Tibial nerve (tissue), 4 donors: ENCODE measurements around the gene TOP3A. TPM values are rescaled to one million over a fixed set of nuclear protein-coding genes. Genes with fewer than 3 reads are reported as not detected.
"Not testable (repeated sequence)": the region's sequence is repeated elsewhere in the genome, so short reads cannot be mapped to it uniquely, and the experiment has no call there.

Experiments used
- DNase-seq, 2 donors: peaks; one replicate each; pipeline ENCODE4 v3.0.0-alpha.2; 2019; ENCODE audit warnings: low spot score in 2 of 2
- H3K27ac ChIP-seq, 4 donors: fragments of 200-600 bp; sonication (generic) in 3 of 4; one replicate each; pipeline ENCODE4 v1.5.1; 2017 to 2019; ENCODE audit warnings: mild to moderate bottlenecking in 1 of 4
- H3K27me3 ChIP-seq, 2 donors: fragments of 200-600 bp; sonication (generic) in 1 of 2; one replicate each; pipeline versions ENCODE4 v1.5.1 to v1.6.0; 2017 to 2019
- H3K36me3 ChIP-seq, 3 donors: fragments of 200-600 bp; sonication (generic); one replicate each; pipeline ENCODE4 v1.5.1; 2018 to 2019
- H3K4me1 ChIP-seq, 4 donors: fragments of 200-600 bp; sonication (generic) in 3 of 4; one replicate each; pipeline ENCODE4 v1.5.1; 2017 to 2019
- H3K4me3 ChIP-seq, 4 donors: fragments of 200-600 bp; sonication (generic) in 3 of 4; one replicate each; pipeline ENCODE4 v1.5.1; 2017 to 2019; ENCODE audit warnings: mild to moderate bottlenecking in 1 of 4, moderate library complexity in 1 of 4
- H3K9me3 ChIP-seq, 4 donors: fragments of 200-600 bp; sonication (generic) in 3 of 4; one replicate each; pipeline ENCODE4 v1.5.1; 2017 to 2019
- CTCF ChIP-seq, 5 experiments: fragments of 200-600 bp in 3 of 5; fragments of 450-650 bp in 2 of 5; sonication (generic) in 3 of 5; IDR thresholded peaks; one replicate each; pipeline ENCODE4 v1.5.1; 2016 to 2019; ENCODE audit warnings: antibody characterized with exemption in 5 of 5, mild to moderate bottlenecking in 3 of 5, moderate library complexity in 2 of 5
- EP300 ChIP-seq, 2 donors: sonication (generic); formaldehyde crosslinking; IDR thresholded peaks; one replicate each; pipeline ENCODE4 v1.6.1; 2017; ENCODE audit warnings: antibody characterized with exemption in 2 of 2, mild to moderate bottlenecking in 1 of 2
- POLR2A ChIP-seq, 2 donors: fragments of 450-650 bp; IDR thresholded peaks; one replicate each; pipeline ENCODE4 v1.6.1; 2017; ENCODE audit warnings: antibody characterized with exemption in 2 of 2, mild to moderate bottlenecking in 2 of 2, moderate library complexity in 2 of 2
- WGBS, 2 donors: methylation state at CpG; one replicate each; pipeline ENCODE4 v1.1.5; 2018; 5-methylcytosine and 5-hydroxymethylcytosine counted together
- total RNA-seq, 4 donors: library from RNA; depleted of rRNA; stranded (reverse); fragments of >200 nt; gene quantifications; one replicate each; pipeline ENCODE4 v1.1.0, GENCODE V29; 2016

The TOP3A gene
- total RNA-seq, 4 donors from 2014 or later = 47.9 to 92.4 (median 63.5) TPM

DNA sequence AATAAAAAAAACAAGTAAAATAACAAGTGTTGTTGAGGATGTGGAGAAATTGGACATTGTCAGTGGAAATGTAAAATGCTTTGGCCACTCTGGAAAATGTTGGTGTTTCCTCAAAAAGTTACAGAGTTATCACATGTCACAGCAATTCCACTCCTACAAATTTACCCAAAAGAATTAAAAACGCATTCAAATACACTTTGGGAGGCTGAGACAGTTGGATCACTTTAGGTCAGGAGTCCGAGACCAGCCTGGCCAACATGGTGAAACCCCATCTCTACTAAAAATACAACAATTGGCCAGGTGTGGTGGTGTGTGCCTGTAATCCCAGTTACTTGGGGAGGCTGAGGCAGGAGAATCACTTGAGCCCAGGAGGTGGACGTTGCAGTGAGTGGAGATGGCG lies 5.6 kb downstream of the TOP3A start:
- WGBS, 2 donors = 94 to 96% methylated on average over 4 of the region's 4 CpGs
- DNase-seq = no peak
- Histone ChIP-seq H3K9me3 (no peaks in the 10 kb centered on the region), H3K27me3 (no peaks in the 10 kb centered on the region), H3K27ac (no peak overlapping the region), H3K4me3 (no peak overlapping the region), H3K36me3 (peaks cover 0 to 56% (median 20%) of the 10 kb centered on the region in 3 donors), H3K4me1 (peaks cover 0 to 29% (median 16%) of the 10 kb centered on the region in 4 donors)
- TF ChIP-seq POLR2A (IDR thresholded peaks at IDR 0.05) (no peak), CTCF (IDR thresholded peaks at IDR 0.05) (no peak), EP300 (IDR thresholded peaks at IDR 0.05) (no peak)

DNA sequence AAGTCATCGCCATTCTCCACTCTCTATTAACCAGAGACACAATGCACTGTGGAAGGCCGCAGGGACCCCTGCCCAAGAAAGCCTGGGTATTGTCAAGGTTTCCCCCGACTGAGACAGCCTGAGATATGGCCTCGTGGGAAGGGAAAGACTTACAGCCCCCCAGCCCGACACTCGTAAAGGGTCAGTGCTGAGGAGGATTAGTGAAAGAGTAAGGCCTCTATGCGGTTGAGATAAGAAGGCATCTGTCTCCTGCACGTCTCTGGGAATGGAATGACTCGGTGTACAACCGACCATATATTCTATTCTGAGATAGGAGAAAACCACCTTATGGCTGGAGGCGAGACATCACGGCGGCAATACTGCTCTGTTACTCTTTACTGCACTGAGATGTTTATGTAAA lies 11.6 kb downstream of the TOP3A start:
- not testable (repeated sequence) for H3K4me3 ChIP-seq, H3K27me3 ChIP-seq, DNase-seq, H3K9me3 ChIP-seq, H3K27ac ChIP-seq, H3K4me1 ChIP-seq
- WGBS, 2 donors = 76 to 81% methylated on average over 13 of the region's 13 CpGs
- H3K36me3 ChIP-seq = peaks cover 0 to 92% (median 44%) of the 10 kb centered on the region in 3 donors

- 78 to 84% methylated on average over 8 of the region's 8 CpGs for WGBS, 2 donors
- Histone ChIP-seq H3K4me3 (no peak overlapping the region), H3K36me3 (peaks cover 0 to 95% (median 32%) of the 10 kb centered on the region in 3 donors), H3K9me3 (no peaks in the 10 kb centered on the region), H3K4me1 (no peaks in the 10 kb centered on the region), H3K27ac (no peak overlapping the region), H3K27me3 (no peaks in the 10 kb centered on the region)
- TF ChIP-seq POLR2A (IDR thresholded peaks at IDR 0.05) (no peak), CTCF (IDR thresholded peaks at IDR 0.05) (no peak), EP300 (IDR thresholded peaks at IDR 0.05) (no peak)
- DNase-seq = no peak
These were observed 13.9 kb downstream of the TOP3A start for GRCh38 chr17:18300725-18301480.

DNA sequence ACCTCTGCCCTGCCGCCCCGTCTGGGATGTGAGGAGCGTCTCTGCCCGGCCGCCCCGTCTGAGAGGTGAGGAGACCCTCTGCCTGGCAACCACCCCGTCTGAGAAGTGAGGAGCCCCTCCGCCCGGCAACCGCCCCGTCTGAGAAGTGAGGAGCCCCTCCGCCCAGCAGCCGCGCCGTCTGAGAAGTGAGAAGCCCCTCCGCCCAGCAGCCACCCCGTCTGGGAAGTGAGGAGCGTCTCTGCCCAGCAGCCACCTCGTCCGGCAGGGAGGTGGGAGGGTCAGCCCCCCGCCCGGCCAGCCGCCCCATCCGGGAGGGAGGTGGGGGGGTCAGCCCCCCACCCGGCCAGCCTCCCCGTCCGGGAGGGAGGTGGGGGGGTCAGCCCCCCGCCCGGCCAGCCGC lies 16.7 kb downstream of the TOP3A start:
- WGBS, 2 donors = no CpG with 5 or more reads among the region's 30 CpGs
- H3K9me3 ChIP-seq, DNase-seq, H3K27ac ChIP-seq, H3K4me1 ChIP-seq, H3K27me3 ChIP-seq, H3K4me3 ChIP-seq: not testable (repeated sequence)
- peaks cover 0 to 95% (median 24%) of the 10 kb centered on the region in 3 donors for H3K36me3 ChIP-seq

- Histone ChIP-seq H3K9me3 (no peaks in the 10 kb centered on the region), H3K27me3 (no peaks in the 10 kb centered on the region), H3K4me1 (no peaks in the 10 kb centered on the region), H3K27ac (no peak overlapping the region), H3K4me3 (no peak overlapping the region), H3K36me3 (peaks cover 2 to 99% (median 36%) of the 10 kb centered on the region in 3 donors)
- 88 to 91% methylated on average over 15 of the region's 15 CpGs for WGBS, 2 donors
- DNase-seq = no peak
- TF ChIP-seq EP300 (IDR thresholded peaks at IDR 0.05) = no peak
- no peak for TF ChIP-seq CTCF (IDR thresholded peaks at IDR 0.05)
- no peak for TF ChIP-seq POLR2A (IDR thresholded peaks at IDR 0.05)
These were observed 22.9 kb downstream of the TOP3A start for GRCh38 chr17:18291718-18292540.

GRCh38 chr17:18285296-18285695 lies 29.5 kb downstream of the TOP3A start:
- no peaks in the 10 kb centered on the region for H3K27me3 ChIP-seq
- no peak overlapping the region for H3K4me3 ChIP-seq
- H3K9me3 ChIP-seq = no peaks in the 10 kb centered on the region
- no peak for DNase-seq
- no peak for TF ChIP-seq EP300 (IDR thresholded peaks at IDR 0.05)
- TF ChIP-seq POLR2A (IDR thresholded peaks at IDR 0.05) = no peak
- TF ChIP-seq CTCF (IDR thresholded peaks at IDR 0.05) = no peak
- H3K27ac ChIP-seq = no peak overlapping the region
- H3K36me3 ChIP-seq = peaks cover 7 to 99% (median 42%) of the 10 kb centered on the region in 3 donors
- H3K4me1 ChIP-seq = no peaks in the 10 kb centered on the region
- 86 to 95% methylated on average over 5 to 11 of the region's 11 CpGs for WGBS, 2 donors
